ENCODE results near the gene MBP.

GRCh38 chr18:77044866-77045664 is 87.5 kb downstream of the MBP start:
- no peak for TF ChIP-seq CTCF (conservative IDR thresholded peaks at IDR 0.05; ENCODE audit: low read length)
- no peak for TF ChIP-seq EZH2phosphoT487 (IDR thresholded peaks at IDR 0.05; ENCODE audit: borderline replicate concordance, low read depth, low read length)

All from OCI-LY7 (cell line).